Astrocyte (in vitro differentiated cells and primary cell): ENCODE measurements around the gene NDUFAB1.

ENCODE experiments used
- EZH2 ChIP-seq: IDR thresholded peaks from 2 replicates; pipeline ENCODE4 v1.6.1; 2012; ENCODE audit warnings: mild to moderate bottlenecking, low read length, inconsistent platforms; ENCODE audit not compliant: insufficient read depth
- TF ChIP-seq, protein P1 (sequence below): IDR thresholded peaks from 2 replicates; pipeline ENCODE4 v1.5.1; 2011; ENCODE audit warnings: low read depth, mild to moderate bottlenecking, inconsistent platforms, low read length, moderate library complexity; ENCODE audit not compliant: insufficient read depth

DNA sequence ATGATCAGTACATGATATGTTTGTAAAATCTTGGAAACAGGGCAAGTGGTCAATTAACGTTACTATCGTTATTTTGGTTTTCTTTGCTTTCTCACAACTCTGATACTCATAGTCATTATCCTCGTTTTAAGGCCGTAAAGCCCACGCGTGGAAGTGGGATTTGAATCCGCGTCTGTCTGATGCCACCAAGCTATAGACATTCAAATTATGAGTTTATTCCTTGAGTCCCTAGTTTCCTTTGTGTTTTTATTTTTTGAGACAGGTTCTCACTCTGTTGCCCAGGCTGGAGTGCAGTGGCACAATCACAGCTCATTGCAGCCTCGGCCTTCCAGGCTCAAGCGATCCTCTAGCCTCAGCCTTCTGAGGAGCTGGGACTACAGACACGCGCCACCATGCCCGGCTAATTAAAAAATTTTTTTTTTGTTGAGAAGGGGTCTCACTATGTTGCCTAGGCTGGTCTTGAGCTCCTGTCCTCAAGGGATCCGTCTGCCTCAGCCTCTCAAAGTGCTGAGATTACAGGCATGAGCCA lies 46.2 kb upstream of the NDUFAB1 start:
- TF ChIP-seq EZH2: no peak
- TF ChIP-seq, protein P1, sequence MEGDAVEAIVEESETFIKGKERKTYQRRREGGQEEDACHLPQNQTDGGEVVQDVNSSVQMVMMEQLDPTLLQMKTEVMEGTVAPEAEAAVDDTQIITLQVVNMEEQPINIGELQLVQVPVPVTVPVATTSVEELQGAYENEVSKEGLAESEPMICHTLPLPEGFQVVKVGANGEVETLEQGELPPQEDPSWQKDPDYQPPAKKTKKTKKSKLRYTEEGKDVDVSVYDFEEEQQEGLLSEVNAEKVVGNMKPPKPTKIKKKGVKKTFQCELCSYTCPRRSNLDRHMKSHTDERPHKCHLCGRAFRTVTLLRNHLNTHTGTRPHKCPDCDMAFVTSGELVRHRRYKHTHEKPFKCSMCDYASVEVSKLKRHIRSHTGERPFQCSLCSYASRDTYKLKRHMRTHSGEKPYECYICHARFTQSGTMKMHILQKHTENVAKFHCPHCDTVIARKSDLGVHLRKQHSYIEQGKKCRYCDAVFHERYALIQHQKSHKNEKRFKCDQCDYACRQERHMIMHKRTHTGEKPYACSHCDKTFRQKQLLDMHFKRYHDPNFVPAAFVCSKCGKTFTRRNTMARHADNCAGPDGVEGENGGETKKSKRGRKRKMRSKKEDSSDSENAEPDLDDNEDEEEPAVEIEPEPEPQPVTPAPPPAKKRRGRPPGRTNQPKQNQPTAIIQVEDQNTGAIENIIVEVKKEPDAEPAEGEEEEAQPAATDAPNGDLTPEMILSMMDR: no peak
